GM19372 (cell line): ENCODE measurements around the gene TH.

Source experiments
- ATAC-seq: cut with Tn5 transposase; IDR thresholded peaks from one replicate; pipeline ENCODE4 v1.9.1; 2021; ENCODE audit warnings: mild to moderate bottlenecking, low read depth, moderate library complexity; ENCODE audit not compliant: unreplicated experiment

TH gene

DNA sequence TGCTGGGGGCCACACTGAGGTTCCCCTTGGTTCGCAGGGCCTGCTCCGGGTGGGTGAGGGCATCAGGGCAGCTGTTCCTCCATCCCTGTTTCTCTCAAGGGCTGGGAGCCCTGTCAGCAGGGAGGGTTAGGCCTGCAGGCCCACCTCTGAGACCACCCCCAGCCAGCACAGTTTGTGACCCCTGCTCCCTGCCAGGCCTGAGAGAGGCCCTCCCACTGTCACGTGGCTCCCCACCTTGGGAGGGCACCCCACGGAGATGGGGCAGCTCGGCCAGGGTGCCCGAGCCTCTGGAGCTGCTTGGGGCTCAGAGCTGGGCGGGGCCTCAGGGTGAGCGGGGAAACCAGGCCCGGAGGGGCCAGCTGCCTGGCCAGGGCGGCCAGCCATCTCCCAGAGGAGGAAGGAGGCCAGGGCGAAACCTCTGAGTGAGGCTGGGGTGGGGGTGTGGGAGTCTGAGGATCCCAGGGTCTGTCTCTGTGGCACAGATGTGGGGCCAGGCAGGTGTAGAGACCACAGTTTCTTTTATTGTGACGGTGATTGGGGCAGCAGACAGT lies 8.1 kb downstream of the TH start:
- ATAC-seq, result no peak

DNA sequence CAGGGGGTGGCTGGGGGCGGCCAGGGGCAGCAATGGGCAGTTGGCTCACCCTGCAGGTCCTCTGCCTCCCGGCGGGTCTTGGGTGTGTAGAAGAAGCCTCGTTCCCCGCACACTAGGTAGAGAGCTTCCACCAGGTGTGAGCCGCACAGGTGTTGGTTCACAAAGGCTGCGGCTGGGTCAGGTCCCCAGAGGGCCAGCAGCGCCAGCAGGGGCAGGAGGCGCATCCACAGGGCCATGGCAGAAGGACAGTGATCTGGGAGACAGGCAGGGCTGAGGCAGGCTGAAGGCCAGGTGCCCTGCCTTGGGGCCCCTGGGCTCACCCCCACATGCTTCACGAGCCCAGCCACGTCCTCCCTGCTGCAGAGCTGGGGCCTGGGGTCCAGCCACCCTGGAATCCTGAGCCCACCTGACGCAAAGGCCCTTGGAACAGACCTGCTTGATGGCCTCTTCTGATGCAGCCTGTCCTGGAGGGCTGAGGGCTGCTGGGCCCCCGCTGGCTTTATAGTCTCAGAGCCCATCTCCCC lies 10.8 kb downstream of the TH start, which contains the start of gene INS:
TSS of gene INS (minus strand) at position 474 of the 524 bp plus-strand sequence. CDS start at position 236, 238 bp downstream.
- ATAC-seq, result no peak

DNA sequence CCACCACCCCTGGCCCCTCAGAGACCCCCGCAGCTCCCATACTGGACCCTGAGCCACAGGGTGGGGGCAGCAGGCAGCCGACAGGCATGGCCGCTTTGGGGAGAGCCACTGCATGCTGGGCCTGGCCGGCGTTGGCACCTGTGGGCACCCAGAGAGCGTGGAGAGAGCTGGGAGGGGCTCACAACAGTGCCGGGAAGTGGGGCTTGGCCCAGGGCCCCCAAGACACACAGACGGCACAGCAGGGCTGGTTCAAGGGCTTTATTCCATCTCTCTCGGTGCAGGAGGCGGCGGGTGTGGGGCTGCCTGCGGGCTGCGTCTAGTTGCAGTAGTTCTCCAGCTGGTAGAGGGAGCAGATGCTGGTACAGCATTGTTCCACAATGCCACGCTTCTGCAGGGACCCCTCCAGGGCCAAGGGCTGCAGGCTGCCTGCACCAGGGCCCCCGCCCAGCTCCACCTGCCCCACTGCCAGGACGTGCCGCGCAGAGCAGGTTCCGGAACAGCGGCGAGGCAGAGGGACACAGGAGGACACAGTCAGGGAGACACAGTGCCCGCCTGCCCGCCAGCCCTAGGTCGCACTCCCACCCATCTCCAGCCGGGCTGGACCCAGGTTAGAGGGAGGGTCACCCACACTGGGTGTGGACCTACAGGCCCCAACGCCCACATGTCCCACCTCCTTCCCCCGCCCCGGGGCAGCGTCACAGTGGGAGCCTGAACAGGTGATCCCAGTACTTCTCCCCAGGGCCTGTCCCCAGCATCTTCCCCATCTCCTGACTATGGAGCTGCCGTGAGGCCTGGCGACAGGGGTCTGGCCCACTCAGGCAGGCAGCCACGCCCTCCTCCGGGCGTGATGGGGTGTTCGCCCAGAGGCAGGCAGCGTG lies 11.8 kb downstream of the TH start:
- ATAC-seq, result no peak

DNA sequence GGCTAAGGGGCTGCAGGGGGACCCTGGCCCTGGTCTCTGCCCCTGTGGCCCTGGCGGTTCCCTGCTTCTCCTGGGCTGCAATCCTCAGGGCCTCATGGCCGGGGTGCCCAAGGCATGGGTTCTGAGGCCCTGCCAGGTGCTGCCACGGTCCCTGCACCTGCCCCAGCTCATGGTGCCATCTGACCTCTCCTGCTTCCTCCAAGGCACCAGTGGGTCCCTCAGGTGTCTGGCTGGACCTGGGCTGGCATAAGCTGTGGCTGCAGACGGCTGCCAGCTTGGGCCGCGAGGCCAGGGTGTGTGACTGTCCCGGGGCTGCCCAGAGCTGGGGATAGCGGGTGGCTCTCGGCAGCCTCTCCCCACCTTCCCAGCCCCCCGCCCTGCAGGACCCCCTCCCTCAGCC lies 12.6 kb downstream of the TH start:
- no peak for ATAC-seq

DNA sequence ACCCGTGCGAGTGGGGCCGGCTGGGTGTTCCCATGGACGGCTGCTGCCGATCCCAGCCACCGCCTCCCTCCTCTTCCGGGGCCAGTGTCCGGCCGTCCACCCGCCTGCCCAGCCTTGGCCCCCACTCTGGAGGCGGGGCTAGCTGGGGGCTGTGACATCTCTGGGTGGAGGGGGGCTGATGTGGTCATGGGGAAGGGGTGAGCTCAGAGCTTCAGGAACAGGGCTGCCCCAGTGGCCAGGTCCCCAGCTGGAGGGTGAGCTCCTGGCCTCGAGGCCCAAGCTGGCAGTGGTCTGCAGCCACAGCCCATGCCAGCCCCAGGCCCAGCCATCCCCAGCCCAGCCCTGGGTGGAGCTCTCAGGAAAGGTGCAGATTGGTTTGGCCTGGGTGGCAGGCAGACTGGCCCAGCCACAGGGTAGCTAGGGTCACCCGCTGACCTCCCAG lies 13.3 kb downstream of the TH start:
- no peak for ATAC-seq

DNA sequence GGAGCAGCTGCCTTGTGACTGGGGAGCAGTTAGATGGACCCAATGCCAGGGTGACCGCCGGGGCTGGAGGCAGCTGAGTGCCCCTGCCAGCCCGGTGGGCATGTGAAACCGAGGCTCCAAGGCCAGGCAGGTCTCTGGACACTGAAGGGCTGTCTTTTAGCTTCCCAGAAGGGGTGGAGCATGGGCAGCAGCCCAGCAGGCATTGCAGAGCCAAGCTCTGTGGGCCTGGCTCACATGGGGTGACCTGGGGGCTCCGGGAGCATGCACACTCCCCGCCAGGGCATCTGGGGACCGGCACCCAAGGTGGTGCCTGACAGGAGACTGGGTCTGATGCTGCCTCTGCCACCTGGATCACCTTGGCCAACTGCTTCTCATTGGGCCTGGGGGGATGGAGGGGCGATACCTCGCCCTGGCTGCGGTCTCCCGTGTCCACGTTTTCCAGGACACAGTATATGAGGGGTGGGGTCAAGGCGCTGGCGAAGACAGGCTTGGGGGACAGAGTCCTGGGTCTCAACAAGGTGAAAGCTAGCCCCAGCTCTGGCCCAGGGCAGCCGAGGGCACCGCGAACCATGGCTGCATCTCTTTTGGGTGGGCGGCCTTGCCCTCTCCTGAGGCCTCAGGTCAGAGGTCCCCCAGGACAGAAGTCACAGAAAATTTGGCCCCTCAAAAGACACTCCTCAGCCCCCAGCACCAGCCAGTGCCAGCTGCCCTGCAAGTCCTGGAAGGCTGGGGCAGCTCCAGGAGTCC lies 14.1 kb downstream of the TH start:
- no peak for ATAC-seq

DNA sequence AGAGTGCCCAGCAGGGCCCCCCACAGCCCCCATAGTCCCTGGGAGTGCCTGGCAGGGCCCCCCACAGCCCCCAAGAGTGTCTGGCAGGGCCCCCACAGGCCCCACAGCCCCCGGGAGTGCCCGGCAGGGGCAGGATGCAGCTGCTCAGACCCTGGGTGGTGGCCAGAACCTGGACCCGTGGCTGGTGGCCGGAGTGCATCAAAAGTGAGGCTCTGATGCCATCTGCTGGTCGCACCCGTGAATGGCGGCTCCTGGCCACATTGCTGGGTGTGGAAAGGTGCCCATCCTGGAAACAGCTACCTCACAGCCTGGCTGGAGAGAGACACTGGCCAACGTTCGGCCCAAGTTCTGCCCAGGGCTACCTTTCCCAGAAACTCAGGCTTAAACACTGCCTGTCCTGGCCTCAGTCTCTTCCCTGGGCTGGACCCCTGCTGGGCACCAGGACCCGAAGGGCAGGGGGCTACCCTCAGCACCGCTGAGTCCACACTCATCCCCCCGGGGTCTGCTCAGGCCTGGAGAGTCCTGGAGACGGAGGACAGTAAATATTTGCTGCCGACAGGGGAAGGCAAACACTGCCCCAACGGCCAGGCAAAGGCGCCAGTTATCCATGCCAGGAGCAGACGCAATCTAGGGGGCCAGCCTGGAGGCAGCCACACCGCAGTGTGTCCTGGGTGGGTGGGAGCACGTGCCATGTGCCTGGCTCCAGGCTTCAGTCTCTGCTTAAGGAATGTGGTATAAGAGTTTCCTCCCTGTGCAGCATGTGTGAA lies 15.0 kb downstream of the TH start:
- ATAC-seq, result no peak

DNA sequence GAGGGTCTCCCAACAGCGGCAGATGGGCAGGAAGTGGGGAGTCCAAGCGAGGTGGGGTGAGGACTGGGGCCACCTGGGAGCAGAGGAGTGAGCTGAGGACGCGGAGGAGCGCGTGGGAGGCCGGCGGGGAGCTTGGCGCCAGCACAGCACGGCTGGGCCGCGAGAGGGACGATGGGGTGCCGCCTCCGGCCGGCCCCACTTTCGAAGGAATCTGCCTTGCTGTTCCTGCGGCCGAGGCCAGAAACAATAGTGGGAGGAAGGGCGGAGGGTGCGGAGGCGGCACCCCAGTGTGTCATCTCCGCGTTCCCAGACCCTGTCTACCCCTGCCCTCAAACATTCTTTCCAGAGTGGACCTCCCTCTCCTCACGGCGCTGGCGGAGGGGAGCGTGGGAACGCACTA lies 16.1 kb downstream of the TH start:
- no peak for ATAC-seq

DNA sequence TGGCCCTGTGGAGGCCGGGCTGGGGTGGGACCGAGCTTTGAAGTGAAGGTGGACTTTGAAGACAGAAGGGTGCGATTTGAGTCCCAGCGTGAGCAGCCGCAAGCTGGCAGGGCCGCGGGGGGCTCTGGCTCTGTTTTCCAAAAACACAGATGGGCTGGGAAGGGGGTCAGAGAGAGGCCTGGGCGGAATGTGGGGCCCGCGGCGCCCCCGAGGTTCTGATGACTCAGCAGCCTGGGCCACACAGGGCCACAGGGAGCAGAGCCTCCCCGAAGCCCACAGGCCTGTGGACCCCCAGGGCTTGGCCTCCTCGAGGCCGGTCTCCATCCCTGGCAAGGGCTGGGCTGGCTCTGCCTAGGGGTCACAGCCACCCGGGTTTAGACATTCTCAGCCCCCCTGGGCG lies 16.7 kb downstream of the TH start:
- ATAC-seq, result no peak

DNA sequence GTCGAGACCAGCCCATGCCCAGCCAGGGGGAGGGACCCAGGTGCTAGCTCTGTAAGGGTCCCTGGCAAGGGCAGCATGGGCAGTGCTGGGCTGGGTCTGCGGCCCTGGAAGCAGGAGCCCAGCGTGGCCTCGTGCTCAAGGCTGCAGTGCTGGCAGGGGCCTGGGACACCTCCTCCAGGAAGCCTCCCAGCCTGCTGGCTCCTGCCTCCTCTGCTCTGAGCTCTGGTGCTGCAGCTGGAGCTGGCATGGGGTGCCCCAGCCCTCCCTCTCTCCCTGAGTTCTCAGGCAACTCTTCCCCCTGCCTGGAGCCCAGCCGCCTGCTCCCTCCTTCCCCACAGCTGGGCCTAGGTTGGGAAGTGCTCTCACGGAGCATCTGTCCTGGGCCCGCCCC lies 17.4 kb downstream of the TH start:
- no peak for ATAC-seq

DNA sequence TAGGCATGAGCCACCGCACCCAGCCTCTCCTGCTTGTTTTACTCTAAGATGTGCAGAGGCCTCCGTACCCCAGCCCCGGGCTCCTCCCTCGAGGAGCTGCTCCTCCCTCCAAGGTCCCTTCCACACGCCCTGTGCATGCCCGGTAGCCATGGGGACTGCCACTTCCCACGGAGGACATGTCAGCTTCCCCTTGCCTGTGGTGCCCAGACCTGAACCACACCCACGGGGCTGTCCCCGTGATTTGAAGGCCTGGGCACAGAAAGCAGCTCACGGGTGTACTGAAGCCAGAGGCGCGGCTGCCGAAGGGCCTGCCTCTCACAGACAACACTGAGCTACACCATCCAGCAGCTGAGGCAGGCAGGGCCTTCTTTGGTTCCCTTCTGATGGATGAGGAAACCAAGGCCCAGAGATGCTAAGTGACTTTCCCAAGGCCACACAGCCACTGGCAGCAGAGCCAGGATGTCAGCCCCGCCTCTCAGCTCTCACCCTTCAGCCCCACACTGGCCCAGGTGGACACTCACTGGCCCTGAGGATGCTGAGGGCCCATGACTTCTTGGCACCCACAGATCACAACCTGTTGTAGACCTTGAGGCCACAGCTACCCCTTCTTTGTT lies 17.9 kb downstream of the TH start:
- ATAC-seq, result no peak

DNA sequence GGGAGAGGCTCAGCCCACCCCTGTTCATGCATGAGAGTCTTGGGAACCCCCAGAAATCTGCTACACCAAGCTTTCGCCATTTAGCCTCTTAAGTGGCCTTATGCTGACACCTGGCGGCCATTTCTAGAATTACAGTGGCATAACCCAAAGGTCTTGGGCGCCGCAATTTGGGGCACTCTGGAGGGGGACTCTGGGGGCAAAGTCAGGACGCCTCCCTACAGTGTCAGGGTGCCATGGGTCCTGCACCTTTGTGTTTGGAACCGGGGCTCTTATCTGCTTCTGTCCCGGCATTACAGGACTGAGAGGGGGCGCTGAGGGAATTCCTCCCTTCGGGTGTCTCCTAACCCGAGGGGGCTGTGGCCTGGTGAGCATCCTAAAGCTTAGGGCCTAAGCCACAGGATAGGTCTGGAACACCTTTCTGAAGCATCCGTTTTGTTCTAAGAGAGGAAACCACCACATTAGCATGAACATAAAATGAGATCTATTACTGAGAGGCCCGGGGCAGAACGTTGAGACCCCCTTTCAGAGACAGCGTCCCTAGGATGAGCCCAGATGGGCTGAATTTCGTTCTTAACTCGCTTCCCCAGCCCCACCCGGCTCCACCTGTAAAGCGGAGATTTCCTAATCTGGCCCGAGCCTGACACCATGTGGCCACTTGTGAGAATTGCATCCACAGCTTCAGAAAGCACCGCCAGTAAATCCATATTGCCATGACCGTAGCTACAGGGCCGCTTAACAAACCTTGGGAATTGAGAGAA lies 19.9 kb downstream of the TH start:
- no peak for ATAC-seq

DNA sequence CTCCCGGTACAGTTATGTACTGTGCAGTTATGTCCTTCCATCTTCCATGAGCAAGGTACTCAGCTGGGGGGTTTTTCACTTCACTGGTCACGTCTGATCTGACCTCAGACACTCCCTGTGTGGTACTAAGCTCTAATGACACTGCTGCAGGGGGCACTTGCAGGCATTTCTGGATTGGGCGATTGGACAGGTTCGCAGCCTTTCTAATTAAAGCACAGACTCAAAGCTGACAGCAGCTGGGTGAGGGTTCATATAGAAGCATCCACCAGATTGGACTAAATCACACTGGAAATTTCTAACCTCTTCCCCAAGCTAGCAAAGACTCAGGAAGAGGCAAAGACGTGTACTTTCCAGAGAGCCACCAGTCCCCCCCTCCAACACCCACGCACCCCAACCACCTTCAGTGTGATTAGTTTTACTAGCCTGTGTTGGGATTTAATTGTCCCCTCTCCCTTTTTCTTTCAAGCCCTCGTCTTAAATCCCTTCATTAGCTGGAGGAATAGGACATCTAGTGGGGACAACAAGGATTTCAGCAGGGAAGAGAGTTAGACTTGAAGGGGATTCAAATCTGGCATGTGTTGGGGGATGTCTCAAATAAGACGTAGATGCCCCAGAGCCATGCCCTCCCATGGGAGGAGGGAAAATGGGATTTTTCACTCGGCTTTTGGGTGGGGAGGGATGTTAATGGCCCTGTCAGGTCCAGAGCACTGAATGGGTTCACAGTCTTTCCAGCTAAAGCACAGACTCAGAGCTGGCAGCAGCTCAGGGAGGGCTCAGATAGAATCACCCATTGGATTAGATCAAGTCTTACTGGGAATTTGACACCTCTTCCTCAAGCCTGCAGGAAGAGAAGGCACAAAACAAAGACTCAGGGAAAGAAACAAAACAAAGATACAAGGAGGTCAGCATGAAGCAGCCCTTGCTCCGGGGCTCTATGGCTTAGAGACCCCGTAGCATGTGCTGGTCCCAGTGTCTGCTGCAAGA lies 21.5 kb downstream of the TH start:
- no peak for ATAC-seq

DNA sequence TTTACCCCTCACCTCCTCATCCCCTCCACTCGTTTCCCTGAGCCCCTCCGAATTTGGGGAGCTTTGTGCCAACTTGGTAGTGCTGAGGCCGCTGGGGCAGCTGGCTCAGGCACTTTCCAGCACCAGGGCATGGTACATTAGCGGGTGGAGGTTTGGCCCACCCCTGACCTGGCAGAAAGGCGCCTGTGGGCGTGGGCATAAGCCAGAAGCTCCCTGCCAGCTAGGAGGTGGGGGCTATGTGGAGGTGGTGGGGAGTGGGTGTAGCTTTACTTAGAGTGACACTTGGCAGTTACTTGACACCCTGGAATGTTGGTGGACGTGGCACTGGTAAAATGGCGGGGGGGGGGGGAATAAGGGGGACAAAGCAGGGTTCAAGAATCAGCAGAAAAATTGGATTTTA lies 22.2 kb downstream of the TH start:
- no peak for ATAC-seq

DNA sequence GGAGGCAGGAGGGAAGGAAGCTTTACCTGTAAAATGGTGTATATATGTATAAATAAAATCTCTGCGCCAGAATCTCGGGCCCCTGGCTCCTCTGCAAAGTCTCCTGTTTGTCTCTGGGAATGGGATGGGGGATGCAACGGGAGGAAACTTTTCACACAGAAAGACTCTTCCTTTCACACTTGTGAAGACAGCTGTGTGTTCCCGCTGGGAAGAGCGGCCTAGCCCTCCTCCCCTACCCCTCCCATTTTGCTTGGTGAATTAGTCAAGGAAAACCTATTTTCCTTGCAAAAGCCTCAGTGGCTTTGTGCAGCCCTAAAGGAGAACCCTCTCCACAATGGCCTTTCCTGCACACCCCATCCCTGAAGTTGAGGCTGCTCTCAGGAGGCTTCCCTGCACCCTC lies 23.0 kb downstream of the TH start:
- ATAC-seq, result no peak

DNA sequence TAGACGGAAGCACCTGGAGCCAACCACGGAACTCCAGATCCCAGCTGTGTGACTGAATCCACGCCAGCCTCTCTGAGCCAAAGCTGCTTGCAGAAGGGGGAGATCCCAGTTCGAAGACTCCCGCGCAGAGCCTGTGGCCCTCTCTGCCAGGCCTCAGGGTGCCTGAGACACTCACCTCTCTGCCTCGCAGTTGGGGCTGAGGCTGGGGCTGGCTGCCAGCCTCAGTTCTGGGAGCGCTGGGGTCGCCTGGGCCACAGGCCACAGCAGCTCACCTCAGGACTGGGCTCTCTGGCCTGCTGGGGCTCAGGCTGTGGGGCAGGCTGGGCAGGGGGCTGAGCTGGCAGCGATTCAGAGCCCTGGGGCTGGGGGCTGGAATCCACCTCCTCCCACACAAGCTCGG lies 24.2 kb downstream of the TH start:
- ATAC-seq, result no peak

DNA sequence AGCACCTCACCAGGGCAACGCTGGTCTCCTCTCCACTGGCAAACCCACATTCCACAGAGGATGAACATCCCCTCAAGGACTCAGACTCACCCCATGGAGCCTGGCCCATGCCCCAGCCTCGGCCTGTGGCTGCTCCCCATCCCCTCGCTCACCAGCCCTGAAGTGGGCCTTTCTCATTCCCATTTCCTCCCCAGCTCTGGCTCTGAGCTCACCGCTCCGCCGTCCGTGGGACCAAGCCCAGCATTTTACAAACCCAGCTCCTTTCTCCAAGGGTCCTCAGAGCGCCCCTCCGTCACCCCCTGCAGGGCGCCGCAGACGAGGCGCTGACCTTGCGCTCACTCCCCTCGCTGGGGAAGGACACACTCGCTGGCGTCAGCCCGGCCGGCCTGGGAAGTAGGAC lies 25.6 kb downstream of the TH start:
- ATAC-seq, result no peak

DNA sequence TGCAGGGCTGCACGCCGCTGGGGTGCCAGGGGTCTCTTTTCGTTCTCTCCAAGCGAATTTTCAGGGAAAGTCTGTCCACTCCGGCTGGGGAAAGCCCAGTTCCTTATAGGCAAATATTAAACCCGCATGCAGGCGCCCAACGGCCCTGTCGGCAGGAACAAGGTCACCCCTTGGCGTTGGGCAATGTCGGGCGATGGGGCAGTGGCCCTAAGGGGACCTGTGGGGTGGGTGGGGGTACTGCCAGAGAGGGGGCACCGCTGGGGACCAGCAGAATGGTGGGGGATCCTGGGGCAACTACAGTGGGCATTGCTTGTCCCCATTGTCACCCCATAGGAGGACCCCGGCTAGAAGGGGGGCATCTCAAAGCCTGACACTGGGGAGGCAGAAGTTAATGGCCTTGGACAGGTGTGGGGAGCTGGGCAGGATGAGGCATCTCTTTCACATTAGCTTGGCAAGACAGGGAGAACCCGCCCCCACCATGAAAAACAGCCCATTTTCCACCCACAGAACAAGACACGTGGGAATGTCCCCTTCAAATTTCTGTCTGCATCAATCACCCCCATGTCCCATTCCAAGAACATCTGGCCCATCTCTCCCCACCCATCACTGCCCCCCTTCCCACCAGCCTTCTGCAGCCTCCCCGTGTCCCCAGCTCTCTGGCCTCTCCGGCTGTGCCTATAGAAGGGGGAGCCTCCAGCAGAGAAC lies 26.9 kb downstream of the TH start:
- no peak for ATAC-seq
